Activated CD4-positive, alpha-beta T cell treated with anti-CD3 and anti-CD28 coated beads, Interleukin-2, amount 10 ng/mL, durations not matched to agents 7 days and 5 days (primary cell): ENCODE measurements around the gene RPRD1B. TPM values are rescaled to one million over a fixed set of nuclear protein-coding genes. Genes with fewer than 3 reads are reported as not detected.

Experiments
- total RNA-seq, 2 experiments: library from RNA; stranded (reverse); gene quantifications; one replicate each; pipeline ENCODE4 v1.2.3, GENCODE V29; 2021

Gene RPRD1B
- total RNA-seq, 2 experiments from 2014 or later, result 35.9 to 37.0 TPM

Other genes with a start within 250 kb of the RPRD1B start
- not detected for gene VSTM2L, start 130.6 kb upstream of the RPRD1B start, total RNA-seq
- gene TTI1, start 290 bp upstream of the RPRD1B start, total RNA-seq, result 10 to 100 TPM; 30.2 to 32.4 TPM
- gene TGM2, start 131.5 kb downstream of the RPRD1B start, total RNA-seq, result under 1 TPM; 0.07 to 0.21 TPM
- gene KIAA1755, start 227.0 kb downstream of the RPRD1B start, total RNA-seq, result not detected